NCI-H1105 treated with DMSO at 0.1 percent for 48 hours (cell line): ENCODE results near the gene HDDC3.
"Not testable (repeated sequence)": the region's sequence is repeated elsewhere in the genome, so short reads cannot be mapped to it uniquely, and the experiment has no call there.

ENCODE experiments used
- DNase-seq: peaks from one replicate; lab custom pipeline; 2025; lab: John Stamatoyannopoulos, UW

The HDDC3 gene

GRCh38 chr15:90909976-90910375, 22.4 kb downstream of the HDDC3 start:
- DNase-seq: no peak

DNA sequence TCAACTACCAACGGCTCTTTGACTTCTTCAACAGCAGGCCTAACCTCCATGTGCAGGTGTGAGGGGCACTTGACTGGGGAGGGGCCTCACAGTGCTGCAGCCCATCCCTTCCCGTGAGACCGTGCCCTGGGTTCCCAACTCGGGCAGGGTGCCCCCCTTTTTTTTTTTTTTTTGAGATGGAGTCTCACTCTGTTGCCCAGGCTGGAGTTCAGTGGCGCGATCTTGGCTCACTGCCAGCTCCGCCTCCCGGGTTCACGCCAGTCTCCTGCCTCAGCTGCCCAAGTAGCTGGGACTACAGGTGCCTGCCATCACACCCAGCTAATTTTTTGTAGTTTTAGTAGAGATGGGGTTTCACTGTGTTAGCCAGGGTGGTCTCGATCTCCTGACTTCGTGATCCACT, 22.9 kb downstream of the HDDC3 start:
- not testable (repeated sequence) for DNase-seq

- no peak for DNase-seq
Measured at GRCh38 chr15:90907838-90908507, 24.4 kb downstream of the HDDC3 start.

- no peak for DNase-seq
Measured at GRCh38 chr15:90907051-90907660, 25.2 kb downstream of the HDDC3 start.

- no peak for DNase-seq
Measured at GRCh38 chr15:90906181-90906849, 26.0 kb downstream of the HDDC3 start.

DNA sequence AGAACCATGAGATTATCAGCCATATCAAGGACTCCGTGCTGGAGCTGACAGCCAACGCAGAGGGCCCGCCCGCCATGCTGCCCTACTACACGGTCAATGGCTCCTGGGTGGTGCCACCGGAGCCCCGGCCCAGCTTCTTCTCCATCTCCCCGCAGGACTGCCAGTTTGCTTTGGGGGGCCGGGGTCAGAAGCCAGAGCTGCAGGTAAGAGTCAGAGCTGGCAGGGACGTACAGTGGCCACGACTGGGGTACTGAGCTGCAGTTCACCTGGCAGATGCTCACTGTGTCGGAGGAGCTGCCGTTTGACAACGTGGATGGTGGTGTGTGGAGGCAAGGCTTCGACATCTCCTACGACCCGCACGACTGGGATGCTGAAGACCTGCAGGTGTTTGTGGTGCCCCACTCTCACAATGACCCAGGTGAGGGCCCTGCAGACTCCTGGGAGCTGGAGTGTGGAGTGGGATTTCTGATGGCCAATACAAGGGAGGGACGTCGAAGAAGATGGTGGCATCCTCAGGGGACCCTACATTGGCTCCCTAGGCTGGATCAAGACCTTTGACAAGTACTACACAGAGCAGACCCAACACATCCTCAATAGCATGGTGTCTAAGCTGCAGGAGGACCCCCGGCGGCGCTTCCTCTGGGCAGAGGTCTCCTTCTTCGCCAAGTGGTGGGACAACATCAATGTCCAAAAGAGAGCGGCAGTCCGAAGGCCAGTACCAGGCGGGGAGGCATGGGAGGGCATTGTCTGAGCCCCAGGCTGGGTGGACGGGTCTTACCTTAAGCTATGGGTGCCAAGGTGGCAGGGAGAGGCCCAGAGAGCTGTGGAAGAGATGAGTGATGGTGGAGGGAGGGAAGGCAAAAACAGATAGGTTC, 26.8 kb downstream of the HDDC3 start:
- no peak for DNase-seq

DNA sequence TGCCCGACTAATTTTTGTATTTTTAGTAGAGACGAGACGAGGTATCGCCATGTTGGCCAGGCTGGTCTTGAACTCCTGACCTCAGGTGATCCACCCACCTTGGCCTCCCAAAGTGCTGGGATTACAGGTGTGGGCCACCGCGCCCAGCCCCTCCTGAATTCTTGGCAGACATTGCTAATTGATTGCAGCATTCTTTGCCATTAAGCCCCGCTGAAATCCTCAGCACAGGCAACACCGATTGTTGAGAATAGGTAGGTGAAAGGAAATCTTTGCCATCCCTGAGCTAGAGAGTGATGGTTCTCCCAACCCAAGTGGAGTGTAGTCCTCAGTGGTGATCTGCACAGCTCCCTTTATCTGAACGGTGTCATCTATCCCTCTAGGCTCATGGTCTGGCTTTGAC, 27.6 kb downstream of the HDDC3 start:
- DNase-seq: no peak

DNA sequence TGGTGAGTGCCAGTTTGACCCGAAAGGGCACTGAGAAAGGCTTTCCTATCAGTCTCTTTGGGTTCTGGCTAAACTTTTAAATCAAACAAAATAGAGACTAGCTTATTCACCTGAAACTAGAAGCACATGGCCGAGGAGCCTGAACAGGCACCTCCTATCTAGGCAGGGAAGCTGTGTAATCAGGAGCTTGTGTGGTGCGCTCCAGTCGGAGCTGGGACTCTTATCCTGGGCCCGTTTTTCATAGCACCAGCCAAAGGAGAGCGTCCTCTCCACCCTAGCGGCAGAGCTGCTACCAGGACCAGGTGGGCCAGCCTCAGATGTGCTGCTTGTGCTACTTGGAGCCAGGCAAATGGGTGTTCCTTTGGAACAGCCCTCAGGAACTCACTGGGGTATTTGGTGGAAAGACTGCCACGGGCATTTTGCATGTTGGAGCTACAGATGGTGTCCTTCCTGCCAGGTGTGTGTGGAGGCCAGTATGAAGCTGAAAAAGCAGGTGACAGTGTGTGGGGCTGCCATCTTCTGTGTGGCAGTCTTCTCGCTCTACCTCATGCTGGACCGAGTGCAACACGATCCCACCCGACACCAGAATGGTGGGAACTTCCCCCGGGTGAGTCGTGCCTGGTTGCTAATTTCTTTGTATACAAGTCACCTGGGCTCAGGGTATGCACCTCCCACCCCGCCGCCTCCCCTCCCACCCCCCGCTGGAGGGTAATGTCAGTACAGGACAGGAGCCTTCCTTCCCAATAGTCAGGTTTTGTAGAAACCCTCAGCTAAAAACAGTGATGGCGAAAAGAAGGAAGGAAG, 28.4 kb downstream of the HDDC3 start:
- DNase-seq: no peak

GRCh38 chr15:90902840-90903732, 29.3 kb downstream of the HDDC3 start, which contains the start of gene MAN2A2:
Gene MAN2A2 (plus strand): TSS chr15:90903302. CDS start chr15:90904208, 906 bp downstream.
- peak; percentile 52 for DNase-seq

GRCh38 chr15:90902040-90902839, 30.1 kb downstream of the HDDC3 start:
- peak; percentile 49 for DNase-seq

DNA sequence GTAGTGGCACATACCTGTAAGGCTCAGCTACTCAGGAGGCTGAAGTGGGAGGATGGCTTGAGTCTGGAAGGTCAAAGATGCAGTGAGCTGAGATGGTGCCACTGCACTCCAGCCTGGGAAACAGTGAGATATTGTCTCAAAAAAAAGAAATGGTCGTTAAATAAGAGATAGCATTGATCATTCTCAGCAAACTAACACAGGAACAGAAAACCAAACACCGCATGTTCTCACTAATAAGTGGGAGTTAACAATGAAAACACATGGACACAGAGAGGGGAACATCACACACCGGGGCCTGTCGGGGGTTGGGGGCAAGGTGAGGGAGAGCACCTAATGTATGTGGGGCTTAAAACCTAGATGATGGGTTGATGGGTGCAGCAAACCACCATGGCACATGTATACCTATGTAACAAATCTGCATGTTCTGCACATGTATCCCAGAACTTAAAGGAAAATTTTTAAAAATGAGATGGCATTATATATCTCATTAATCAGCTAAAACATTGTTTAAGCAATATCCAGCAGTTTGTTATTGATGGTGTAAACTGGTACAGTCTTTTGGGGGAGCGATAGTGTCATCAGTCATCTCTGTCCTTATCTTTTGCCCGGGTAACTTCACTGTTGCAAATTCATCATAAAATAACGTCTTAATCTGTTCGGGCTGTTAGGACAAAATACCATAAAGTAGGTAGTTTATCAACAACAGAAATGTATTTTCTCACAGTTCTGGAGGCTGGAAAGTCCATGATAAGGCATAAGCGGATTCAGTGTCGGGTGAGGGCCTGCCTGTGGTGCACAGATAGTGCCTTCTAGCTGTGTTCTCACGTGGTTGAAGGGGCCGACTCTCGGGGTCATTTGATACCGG, 30.9 kb downstream of the HDDC3 start:
- DNase-seq: no peak

- not testable (repeated sequence) for DNase-seq
Measured at GRCh38 chr15:90897131-90897655, 35.2 kb downstream of the HDDC3 start.

- DNase-seq: no peak
Measured at GRCh38 chr15:90895571-90896117, 36.7 kb downstream of the HDDC3 start.

GRCh38 chr15:90893175-90894090, 38.9 kb downstream of the HDDC3 start:
- DNase-seq: no peak

DNA sequence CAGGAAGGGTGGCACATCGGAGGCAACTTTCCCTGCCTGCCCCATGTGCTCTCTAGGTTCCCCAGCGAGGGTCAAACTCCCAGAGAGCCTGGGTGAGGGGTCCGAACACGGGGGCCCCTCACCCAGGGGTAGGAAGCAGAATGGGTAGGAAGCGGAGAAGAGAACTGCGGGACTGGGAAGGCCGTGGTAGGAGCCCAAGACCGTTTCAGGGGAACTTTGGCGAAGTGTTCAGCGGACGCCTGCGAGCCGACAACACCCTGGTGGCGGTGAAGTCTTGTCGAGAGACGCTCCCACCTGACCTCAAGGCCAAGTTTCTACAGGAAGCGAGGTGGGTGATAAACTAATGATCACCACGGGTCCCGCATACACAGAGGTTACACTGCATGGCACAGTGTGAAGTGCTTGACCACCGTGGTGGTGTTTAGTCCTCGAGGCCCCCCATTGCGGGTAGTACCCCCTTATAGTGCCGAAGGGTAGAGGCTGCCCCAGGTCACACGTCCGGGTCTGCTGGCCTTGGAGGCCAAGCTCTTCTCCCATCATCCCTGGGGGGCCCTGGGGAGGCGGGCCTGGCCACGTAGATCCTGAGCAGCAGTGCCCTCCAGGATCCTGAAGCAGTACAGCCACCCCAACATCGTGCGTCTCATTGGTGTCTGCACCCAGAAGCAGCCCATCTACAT, 39.7 kb downstream of the HDDC3 start:
- no peak for DNase-seq

DNA sequence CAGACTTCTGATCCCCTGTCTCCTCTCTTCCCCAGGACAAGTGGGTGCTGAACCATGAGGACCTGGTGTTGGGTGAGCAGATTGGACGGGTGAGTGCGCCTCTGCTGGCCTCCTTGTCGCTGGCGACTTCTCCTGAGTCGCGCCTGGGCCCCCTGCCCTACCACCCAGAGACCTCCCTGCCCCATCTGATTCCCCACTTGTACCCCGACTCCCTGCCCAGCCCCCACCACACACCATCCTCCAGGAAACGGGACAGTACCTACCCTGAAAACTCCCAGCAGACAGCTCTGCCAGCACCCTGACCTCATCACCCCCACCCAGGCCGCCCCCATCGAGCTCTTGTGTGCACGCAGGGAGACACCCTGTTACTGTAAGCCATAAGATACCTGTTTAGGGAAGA, 40.3 kb downstream of the HDDC3 start:
- DNase-seq: no peak
